ENCODE measurements around the gene CERKL.

DNA sequence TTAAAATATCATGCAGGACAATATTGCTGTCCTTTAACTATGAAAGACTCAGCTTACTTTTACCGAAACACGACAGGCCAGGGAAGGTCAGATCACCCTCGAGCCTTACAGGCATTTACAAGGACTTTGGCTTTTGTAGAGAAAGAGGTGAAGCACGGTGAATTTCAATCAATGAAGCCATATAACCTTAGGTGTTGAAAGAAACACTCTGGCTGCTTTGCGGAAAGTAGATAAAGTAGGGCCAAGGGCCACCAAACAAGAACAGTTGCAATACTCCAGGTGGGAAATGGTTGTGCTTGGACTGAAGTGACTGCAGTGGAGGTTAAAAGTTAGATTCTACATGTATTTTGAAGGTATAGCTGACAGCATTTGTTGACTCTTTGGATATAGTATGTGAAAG, 80.5 kb downstream of the CERKL start:
- TF ChIP-seq ZNF565 (CRISPR knock-in tag; conservative IDR thresholded peaks at IDR 0.05; ENCODE audit: low read depth) (no peak), CSRNP3 (CRISPR knock-in tag; IDR thresholded peaks at IDR 0.05) (no peak), ZFP3 (CRISPR knock-in tag; IDR thresholded peaks at IDR 0.05) (no peak), ISL1 (CRISPR knock-in tag; IDR thresholded peaks at IDR 0.05) (no peak), ZC3H10 (CRISPR knock-in tag; IDR thresholded peaks at IDR 0.05) (no peak), ESRRG (CRISPR knock-in tag; IDR thresholded peaks at IDR 0.05) (no peak), RARB (CRISPR knock-in tag; IDR thresholded peaks at IDR 0.05) (no peak), OSR1 (CRISPR knock-in tag; IDR thresholded peaks at IDR 0.05) (no peak), ARNTL (CRISPR knock-in tag; IDR thresholded peaks at IDR 0.05; ENCODE audit: borderline replicate concordance, low read depth) (no peak), ZFP30 (CRISPR knock-in tag; IDR thresholded peaks at IDR 0.05) (no peak)
- TF ChIP-seq, protein P1, sequence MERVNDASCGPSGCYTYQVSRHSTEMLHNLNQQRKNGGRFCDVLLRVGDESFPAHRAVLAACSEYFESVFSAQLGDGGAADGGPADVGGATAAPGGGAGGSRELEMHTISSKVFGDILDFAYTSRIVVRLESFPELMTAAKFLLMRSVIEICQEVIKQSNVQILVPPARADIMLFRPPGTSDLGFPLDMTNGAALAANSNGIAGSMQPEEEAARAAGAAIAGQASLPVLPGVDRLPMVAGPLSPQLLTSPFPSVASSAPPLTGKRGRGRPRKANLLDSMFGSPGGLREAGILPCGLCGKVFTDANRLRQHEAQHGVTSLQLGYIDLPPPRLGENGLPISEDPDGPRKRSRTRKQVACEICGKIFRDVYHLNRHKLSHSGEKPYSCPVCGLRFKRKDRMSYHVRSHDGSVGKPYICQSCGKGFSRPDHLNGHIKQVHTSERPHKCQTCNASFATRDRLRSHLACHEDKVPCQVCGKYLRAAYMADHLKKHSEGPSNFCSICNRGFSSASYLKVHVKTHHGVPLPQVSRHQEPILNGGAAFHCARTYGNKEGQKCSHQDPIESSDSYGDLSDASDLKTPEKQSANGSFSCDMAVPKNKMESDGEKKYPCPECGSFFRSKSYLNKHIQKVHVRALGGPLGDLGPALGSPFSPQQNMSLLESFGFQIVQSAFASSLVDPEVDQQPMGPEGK (CRISPR knock-in tag; IDR thresholded peaks at IDR 0.05; ENCODE audit: borderline replicate concordance) = no peak
- TF ChIP-seq, protein P2, sequence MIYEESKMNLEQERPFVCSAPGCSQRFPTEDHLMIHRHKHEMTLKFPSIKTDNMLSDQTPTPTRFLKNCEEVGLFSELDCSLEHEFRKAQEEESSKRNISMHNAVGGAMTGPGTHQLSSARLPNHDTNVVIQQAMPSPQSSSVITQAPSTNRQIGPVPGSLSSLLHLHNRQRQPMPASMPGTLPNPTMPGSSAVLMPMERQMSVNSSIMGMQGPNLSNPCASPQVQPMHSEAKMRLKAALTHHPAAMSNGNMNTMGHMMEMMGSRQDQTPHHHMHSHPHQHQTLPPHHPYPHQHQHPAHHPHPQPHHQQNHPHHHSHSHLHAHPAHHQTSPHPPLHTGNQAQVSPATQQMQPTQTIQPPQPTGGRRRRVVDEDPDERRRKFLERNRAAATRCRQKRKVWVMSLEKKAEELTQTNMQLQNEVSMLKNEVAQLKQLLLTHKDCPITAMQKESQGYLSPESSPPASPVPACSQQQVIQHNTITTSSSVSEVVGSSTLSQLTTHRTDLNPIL (CRISPR knock-in tag; IDR thresholded peaks at IDR 0.05; ENCODE audit: low read depth) = no peak

All from SK-N-SH treated with all-trans-retinoic acid at 6 μM for 48 hours (cell line).